Liver (tissue), 9 donors: ENCODE data around the gene JAG2. TPM values are rescaled to one million over a fixed set of nuclear protein-coding genes. Genes with fewer than 3 reads are reported as not detected.

Experiments used
- DNase-seq: peaks from one replicate; pipeline ENCODE4 v3.0.0-alpha.2; 2017; ENCODE audit warnings: low spot score
- H3K27ac ChIP-seq, 2 donors: one replicate each; pipeline ENCODE4 v1.7.0; 2013; ENCODE audit warnings: inconsistent platforms in 2 of 2, low read length in 2 of 2, control low read depth in 1 of 2, low read depth in 1 of 2, mild to moderate bottlenecking in 1 of 2
- H3K27me3 ChIP-seq, 4 donors: one replicate each; pipeline versions ENCODE4 v1.6.1 to v1.7.0; 2013; ENCODE audit warnings: low read length in 3 of 4, inconsistent platforms in 1 of 4, mild to moderate bottlenecking in 1 of 4, moderate library complexity in 1 of 4; ENCODE audit not compliant: control insufficient read depth in 4 of 4, insufficient read depth in 4 of 4
- H3K36me3 ChIP-seq, 4 donors: one replicate each; pipeline versions ENCODE4 v1.6.1 to v1.7.0; 2013; ENCODE audit warnings: low read length in 3 of 4, mild to moderate bottlenecking in 3 of 4, low read depth in 1 of 4, moderate library complexity in 1 of 4; ENCODE audit not compliant: control insufficient read depth in 4 of 4, insufficient read depth in 3 of 4
- H3K4me1 ChIP-seq, 4 donors: one replicate each; pipeline versions ENCODE4 v1.6.1 to v1.7.0; 2013; ENCODE audit warnings: low read length in 3 of 4, mild to moderate bottlenecking in 3 of 4, moderate library complexity in 1 of 4; ENCODE audit not compliant: control insufficient read depth in 4 of 4, insufficient read depth in 4 of 4
- H3K4me3 ChIP-seq, 3 donors: one replicate each; pipeline versions ENCODE4 v1.6.1 to v1.7.0; 2013; ENCODE audit warnings: low read length in 3 of 3, control low read depth in 1 of 3, low read depth in 1 of 3, mild to moderate bottlenecking in 1 of 3
- H3K9ac ChIP-seq, 2 donors: one replicate each; pipeline ENCODE4 v1.7.0; 2013; ENCODE audit warnings: low read length in 2 of 2, mild to moderate bottlenecking in 2 of 2, moderate library complexity in 2 of 2, control low read depth in 1 of 2, low read depth in 1 of 2
- H3K9me3 ChIP-seq, 4 donors: one replicate each; pipeline versions ENCODE4 v1.6.1 to v1.7.0; 2013; ENCODE audit warnings: low read length in 3 of 4; ENCODE audit not compliant: control insufficient read depth in 4 of 4
- FOXA2 ChIP-seq: IDR thresholded peaks from 2 replicates; pipeline ENCODE4 v1.6.1; 2016; ENCODE audit warnings: antibody characterized with exemption
- GABPA ChIP-seq, 2 donors: IDR thresholded peaks in 1 of 2; conservative IDR thresholded peaks in 1 of 2; 2 replicates each; pipeline ENCODE4 v1.6.1; 2016; ENCODE audit warnings: antibody characterized with exemption in 2 of 2, mild to moderate bottlenecking in 1 of 2, moderate library complexity in 1 of 2
- HNF4A ChIP-seq, 2 donors: conservative IDR thresholded peaks; 2 replicates each; pipeline ENCODE4 v1.6.1; 2016; ENCODE audit warnings: antibody characterized with exemption in 2 of 2, mild to moderate bottlenecking in 2 of 2
- NR2F2 ChIP-seq: IDR thresholded peaks from 2 replicates; pipeline ENCODE4 v1.6.1; 2016; ENCODE audit warnings: antibody characterized with exemption
- REST ChIP-seq: IDR thresholded peaks from 2 replicates; pipeline ENCODE4 v1.6.1; 2016; ENCODE audit warnings: antibody characterized with exemption, mild to moderate bottlenecking
- RXRA ChIP-seq, 2 donors: IDR thresholded peaks; 2 replicates each; pipeline ENCODE4 v1.6.1; 2017 to 2018; ENCODE audit warnings: antibody characterized with exemption in 2 of 2, mild to moderate bottlenecking in 1 of 2
- SP1 ChIP-seq: IDR thresholded peaks from 2 replicates; pipeline ENCODE4 v1.6.1; 2018; ENCODE audit warnings: antibody characterized with exemption, mild to moderate bottlenecking
- TAF1 ChIP-seq: conservative IDR thresholded peaks from 2 replicates; pipeline ENCODE4 v1.6.1; 2016; ENCODE audit warnings: antibody characterized with exemption, mild to moderate bottlenecking
- YY1 ChIP-seq: IDR thresholded peaks from 2 replicates; pipeline ENCODE4 v1.6.1; 2016; ENCODE audit warnings: antibody characterized with exemption, mild to moderate bottlenecking
- ZBTB33 ChIP-seq: IDR thresholded peaks from 2 replicates; pipeline ENCODE4 v1.6.1; 2016; ENCODE audit warnings: antibody characterized with exemption
- WGBS: extraction: QIAGEN DNeasy Blood & Tissue Kit; methylation state at CpG from one replicate; pipeline ENCODE4 v1.1.7; 2013; 5-methylcytosine and 5-hydroxymethylcytosine counted together
- polyA plus RNA-seq, 2 donors: library from polyadenylated mRNA; stranded (reverse) in 1 of 2; unstranded in 1 of 2; fragments of 200-250 nt in 1 of 2; fragments of >200 nt in 1 of 2; fragmentation: Nextera tagmentation in 1 of 2; extraction: Ambion mirVana in 1 of 2; gene quantifications; one replicate each; pipeline versions ENCODE4 v1.2.1 to v1.2.3, GENCODE V29; 2013 to 2015
- total RNA-seq, 2 donors: library from RNA; depleted of rRNA; stranded (reverse); fragments of >200 nt; gene quantifications; one replicate each; pipeline ENCODE4 v1.2.3, GENCODE V29; 2014
- TF ChIP-seq, protein P1 (sequence below): IDR thresholded peaks from 2 replicates; pipeline ENCODE4 v1.6.1; 2016; ENCODE audit warnings: antibody characterized with exemption
- TF ChIP-seq, protein P2 (sequence below): IDR thresholded peaks from 2 replicates; pipeline ENCODE4 v1.6.1; 2016; ENCODE audit warnings: antibody characterized with exemption
- donor health status: healthy.
- donor health status: healthy.
- donor health status: healthy.
- donor health status: healthy.
- donor health status: healthy.

The JAG2 gene
- total and polyA plus RNA-seq, 4 donors, result 0.24 to 1.0 (median 0.54) TPM

DNA sequence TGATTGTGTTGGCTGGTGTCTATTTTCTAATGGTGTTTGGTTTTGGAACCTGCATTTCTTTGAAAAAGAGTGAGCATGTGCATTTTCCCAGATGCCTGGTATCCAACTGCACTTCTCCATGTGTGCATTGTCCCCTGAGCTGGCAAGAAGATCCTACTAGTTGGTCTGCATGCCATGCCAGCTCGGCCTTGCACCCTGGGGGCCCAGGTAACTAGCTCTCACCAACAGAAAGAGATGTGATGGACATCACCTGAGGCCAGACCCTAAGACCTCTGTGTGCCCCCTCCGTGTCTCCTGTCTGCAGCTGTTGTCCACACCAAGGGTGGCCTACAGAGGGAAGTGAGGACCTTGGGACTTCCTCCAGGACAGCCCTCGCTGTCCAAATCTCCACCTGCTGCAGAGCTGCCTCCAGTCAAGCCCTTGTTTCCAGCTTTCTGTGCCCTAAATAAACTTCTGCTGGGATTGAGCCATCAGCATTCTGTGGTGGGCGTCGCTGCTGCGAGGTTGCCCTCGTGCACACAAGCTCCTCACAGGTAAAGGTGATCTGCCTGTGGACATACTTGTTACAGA is 73.3 kb downstream of the JAG2 start:
- WGBS, result 93% methylated on average over 7 of the region's 7 CpGs
- DNase-seq, result no peak

GRCh38 chr14:105094193-105094907 is 74.2 kb downstream of the JAG2 start:
- Histone ChIP-seq H3K4me1 (peaks cover 18 to 41% (median 28%) of the 10 kb centered on the region in 4 donors), H3K9ac (no peak overlapping the region), H3K27ac (no peak overlapping the region), H3K4me3 (peak overlapping the region in 1 of 3 donors; percentile 64), H3K27me3 (peaks cover 0 to 2% (median 0%) of the 10 kb centered on the region in 4 donors), H3K36me3 (no peaks in the 10 kb centered on the region), H3K9me3 (peaks cover 0 to 3% (median 0%) of the 10 kb centered on the region in 4 donors)
- WGBS, result 69% methylated on average over 14 of the region's 14 CpGs
- DNase-seq, result no peak
- TF ChIP-seq FOXA2 (no peak), ZBTB33 (no peak), TAF1 (no peak), YY1 (no peak), REST (no peak), HNF4A (conservative IDR thresholded peaks at IDR 0.05) (no peak)
- TF ChIP-seq, protein P1, sequence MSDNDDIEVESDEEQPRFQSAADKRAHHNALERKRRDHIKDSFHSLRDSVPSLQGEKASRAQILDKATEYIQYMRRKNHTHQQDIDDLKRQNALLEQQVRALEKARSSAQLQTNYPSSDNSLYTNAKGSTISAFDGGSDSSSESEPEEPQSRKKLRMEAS, result no peak
- TF ChIP-seq, protein P2, sequence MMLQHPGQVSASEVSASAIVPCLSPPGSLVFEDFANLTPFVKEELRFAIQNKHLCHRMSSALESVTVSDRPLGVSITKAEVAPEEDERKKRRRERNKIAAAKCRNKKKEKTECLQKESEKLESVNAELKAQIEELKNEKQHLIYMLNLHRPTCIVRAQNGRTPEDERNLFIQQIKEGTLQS, result no peak

More for the DNA sequence above, 73.3 kb downstream of the JAG2 start:
- H3K36me3 ChIP-seq, result no peaks in the 10 kb centered on the region
- TF ChIP-seq RXRA (IDR thresholded peaks at IDR 0.05) (no peak), GABPA (IDR thresholded peaks at IDR 0.05 in 1 of 2, conservative IDR thresholded peaks at IDR 0.05 in 1 of 2) (no peak), SP1 (no peak), YY1 (no peak), REST (no peak), TAF1 (no peak), HNF4A (conservative IDR thresholded peaks at IDR 0.05) (no peak), NR2F2 (no peak), FOXA2 (no peak)
- no peak overlapping the region for H3K27ac ChIP-seq
- H3K4me1 ChIP-seq, result peaks cover 18 to 38% (median 27%) of the 10 kb centered on the region in 4 donors
- H3K9ac ChIP-seq, result no peak overlapping the region
- H3K4me3 ChIP-seq, result no peak overlapping the region
- peaks cover 0 to 2% (median 0%) of the 10 kb centered on the region in 4 donors for H3K27me3 ChIP-seq
- H3K9me3 ChIP-seq, result peaks cover 0 to 9% (median 4%) of the 10 kb centered on the region in 4 donors
